Measurements from ENCODE around the gene TUBA3E.
"Not testable (repeated sequence)": the region's sequence is repeated elsewhere in the genome, so short reads cannot be mapped to it uniquely, and the experiment has no call there.

The TUBA3E gene

GRCh38 chr2:130142396-130143265, 55.6 kb downstream of the TUBA3E start:
- DNase-seq: not testable (repeated sequence)

Measured in activated CD4-positive, CD25-positive, alpha-beta regulatory T cell treated with anti-CD3 and anti-CD28 coated beads, Interleukin-2, amount 50 U/mL, for 72 hours (primary cell).